Stomach (tissue), 9 donors: ENCODE data around the gene CTNND2. TPM values are rescaled to one million over a fixed set of nuclear protein-coding genes. Genes with fewer than 3 reads are reported as not detected.

Experiments
- DNase-seq, 2 donors: peaks; one replicate each; pipeline versions ENCODE4 v3.0.0 to v3.0.0-alpha.2; 2013 to 2019
- H3K27ac ChIP-seq, 5 donors: fragments of 200-600 bp in 4 of 5; sonication (generic) in 4 of 5; one replicate each; pipeline ENCODE4 v1.5.1; 2013 to 2019; ENCODE audit warnings: mild to moderate bottlenecking in 1 of 5, moderate library complexity in 1 of 5
- H3K27me3 ChIP-seq, 3 donors: fragments of 200-600 bp; sonication (generic); one replicate each; pipeline ENCODE4 v1.5.1; 2017 to 2019; ENCODE audit warnings: mixed run types in 1 of 3
- H3K36me3 ChIP-seq, 4 donors: fragments of 200-600 bp; sonication (generic); 1 replicate in 3 of 4; 2 replicates in 1 of 4; pipeline ENCODE4 v1.5.1; 2016 to 2019
- H3K4me1 ChIP-seq, 4 donors: fragments of 200-600 bp; sonication (generic); one replicate each; pipeline ENCODE4 v1.5.1; 2016 to 2019
- H3K4me3 ChIP-seq, 4 donors: fragments of 200-600 bp; sonication (generic) in 3 of 4; one replicate each; pipeline ENCODE4 v1.5.1; 2016 to 2019; ENCODE audit warnings: mild to moderate bottlenecking in 1 of 4
- H3K9me3 ChIP-seq, 4 donors: fragments of 200-600 bp; sonication (generic); one replicate each; pipeline ENCODE4 v1.5.1; 2016 to 2019
- CTCF ChIP-seq, 7 experiments: fragments of 450-650 bp in 4 of 7; fragments of 200-600 bp in 3 of 7; sonication (generic) in 3 of 7; IDR thresholded peaks; one replicate each; pipeline ENCODE4 v1.5.1; 2016 to 2019; ENCODE audit warnings: antibody characterized with exemption in 7 of 7, control low read depth in 2 of 7, mild to moderate bottlenecking in 1 of 7
- EP300 ChIP-seq: sonication (generic); formaldehyde crosslinking; IDR thresholded peaks from one replicate; pipeline ENCODE4 v1.6.1; 2017; ENCODE audit warnings: antibody characterized with exemption
- POLR2A ChIP-seq, 4 donors: fragments of 450-650 bp; IDR thresholded peaks; one replicate each; pipeline ENCODE4 v1.6.1; 2016; ENCODE audit warnings: antibody characterized with exemption in 4 of 4, control low read depth in 2 of 4, mild to moderate bottlenecking in 1 of 4, moderate library complexity in 1 of 4
- POLR2AphosphoS5 ChIP-seq, 3 donors: sonication (generic); formaldehyde crosslinking; IDR thresholded peaks; one replicate each; pipeline ENCODE4 v1.6.1; 2016; ENCODE audit warnings: antibody characterized with exemption in 3 of 3
- WGBS, 5 donors: extraction: QIAGEN DNeasy Blood & Tissue Kit in 3 of 5; methylation state at CpG; one replicate each; pipeline versions ENCODE4 v1.1.5 to v1.1.7; 2013 to 2018; 5-methylcytosine and 5-hydroxymethylcytosine counted together
- intact Hi-C: fragments of 100-400 bp; cut with DNase I; formaldehyde crosslinking; loops from one replicate; pipeline ENCODE4 v1.15.1; 2023; ENCODE audit warnings: low total_unique reads
- polyA plus RNA-seq, 3 donors: library from polyadenylated mRNA; stranded (reverse); fragments of 200-250 nt; gene quantifications; one replicate each; pipeline ENCODE4 v1.2.3, GENCODE V29; 2013
- total RNA-seq, 5 donors: library from RNA; depleted of rRNA; stranded (reverse); fragments of >200 nt; gene quantifications; one replicate each; pipeline versions ENCODE4 v1.1.0 to v1.2.3, GENCODE V29; 2014 to 2016
- donor health status: healthy with polysubstance abuse.
- donor health status: Bipolar disorder and iron deficiency.
- donor health status: healthy.

Gene CTNND2
- total and polyA plus RNA-seq, 8 donors: 0.29 to 3.4 (median 2.0) TPM; not detected in 2

- H3K4me1 ChIP-seq: no peaks in the 10 kb centered on the region
- H3K27ac ChIP-seq: no peak overlapping the region
- 37 to 45% (median 42%) methylated on average over 2 of the region's 2 CpGs for WGBS, 5 donors
- H3K4me3 ChIP-seq: no peak overlapping the region
- H3K36me3 ChIP-seq: no peaks in the 10 kb centered on the region
- intact Hi-C loops: no loop called here
- no peaks in the 10 kb centered on the region for H3K27me3 ChIP-seq
- TF ChIP-seq CTCF (IDR thresholded peaks at IDR 0.05): no peak
- TF ChIP-seq EP300: no peak
- TF ChIP-seq POLR2AphosphoS5 (IDR thresholded peaks at IDR 0.05): no peak
- TF ChIP-seq POLR2A (IDR thresholded peaks at IDR 0.05): no peak
- H3K9me3 ChIP-seq: no peaks in the 10 kb centered on the region
- no peak for DNase-seq
These were observed 114.0 kb downstream of the CTNND2 start for GRCh38 chr5:11790201-11790600.

GRCh38 chr5:11785771-11786352, 118.4 kb downstream of the CTNND2 start:
- intact Hi-C loops: no loop called here
- 85 to 89% (median 87%) methylated on average over 5 to 6 of the region's 6 CpGs for WGBS, 5 donors

GRCh38 chr5:11780641-11781345, 123.5 kb downstream of the CTNND2 start:
- no peak overlapping the region for H3K27ac ChIP-seq
- WGBS, 5 donors: 76 to 85% (median 82%) methylated on average over 4 of the region's 4 CpGs
- DNase-seq: no peak
- intact Hi-C loops: no loop called here
- no peaks in the 10 kb centered on the region for H3K36me3 ChIP-seq
- no peaks in the 10 kb centered on the region for H3K4me1 ChIP-seq
- no peaks in the 10 kb centered on the region for H3K27me3 ChIP-seq
- no peak for TF ChIP-seq EP300
- TF ChIP-seq POLR2A (IDR thresholded peaks at IDR 0.05): no peak
- no peak for TF ChIP-seq CTCF (IDR thresholded peaks at IDR 0.05)
- TF ChIP-seq POLR2AphosphoS5 (IDR thresholded peaks at IDR 0.05): no peak
- no peak overlapping the region for H3K4me3 ChIP-seq
- H3K9me3 ChIP-seq: no peaks in the 10 kb centered on the region

More at GRCh38 chr5:11785771-11786352, 118.4 kb downstream of the CTNND2 start:
- Histone ChIP-seq H3K36me3 (no peaks in the 10 kb centered on the region), H3K4me3 (no peak overlapping the region), H3K27me3 (no peaks in the 10 kb centered on the region), H3K9me3 (no peaks in the 10 kb centered on the region), H3K4me1 (no peaks in the 10 kb centered on the region), H3K27ac (no peak overlapping the region)
- no peak for TF ChIP-seq EP300
- no peak for TF ChIP-seq POLR2A (IDR thresholded peaks at IDR 0.05)
- TF ChIP-seq CTCF (IDR thresholded peaks at IDR 0.05): no peak
- TF ChIP-seq POLR2AphosphoS5 (IDR thresholded peaks at IDR 0.05): no peak
- no peak for DNase-seq

GRCh38 chr5:11777096-11777495, 127.2 kb downstream of the CTNND2 start:
- 30 to 39% (median 35%) methylated on average over 2 of the region's 2 CpGs for WGBS, 5 donors

More at GRCh38 chr5:11777096-11777495, 127.2 kb downstream of the CTNND2 start:
- no peaks in the 10 kb centered on the region for H3K4me1 ChIP-seq
- no peak for TF ChIP-seq POLR2AphosphoS5 (IDR thresholded peaks at IDR 0.05)
- TF ChIP-seq CTCF (IDR thresholded peaks at IDR 0.05): no peak
- no peak for TF ChIP-seq POLR2A (IDR thresholded peaks at IDR 0.05)
- no peak for TF ChIP-seq EP300
- no peak overlapping the region for H3K4me3 ChIP-seq
- H3K9me3 ChIP-seq: no peaks in the 10 kb centered on the region
- H3K27ac ChIP-seq: no peak overlapping the region
- no peak for DNase-seq
- H3K36me3 ChIP-seq: no peaks in the 10 kb centered on the region
- intact Hi-C loops: no loop called here
- H3K27me3 ChIP-seq: no peaks in the 10 kb centered on the region
